T-helper 22 cell (primary cell): ENCODE results near the gene INPP5A.
"Not testable (repeated sequence)": the region's sequence is repeated elsewhere in the genome, so short reads cannot be mapped to it uniquely, and the experiment has no call there.

ENCODE experiments used
- DNase-seq: peaks from one replicate; pipeline ENCODE4 v3.0.0-alpha.2; 2020; ENCODE audit warnings: low read depth

INPP5A gene

DNA sequence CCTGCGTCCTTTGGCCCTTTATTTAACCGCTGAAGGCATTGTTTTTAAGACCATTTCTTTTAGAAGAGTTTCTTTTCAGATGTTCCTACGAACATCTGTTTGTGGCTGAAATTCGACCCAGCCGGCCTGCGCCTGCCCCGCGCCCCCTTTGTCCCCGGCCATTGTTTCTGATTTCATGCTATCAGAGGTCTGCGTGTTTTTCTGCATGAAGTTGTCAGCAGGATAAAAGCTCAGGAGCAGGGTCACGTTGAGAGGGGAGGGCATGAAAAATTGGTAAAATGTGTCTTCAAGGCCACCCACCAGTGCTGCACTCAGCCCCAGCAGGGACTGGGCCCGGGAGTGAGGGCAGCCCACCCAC is 205.2 kb downstream of the INPP5A start:
- DNase-seq = no peak

- not testable (repeated sequence) for DNase-seq
These were observed 205.8 kb downstream of the INPP5A start for GRCh38 chr10:132743196-132743924.

DNA sequence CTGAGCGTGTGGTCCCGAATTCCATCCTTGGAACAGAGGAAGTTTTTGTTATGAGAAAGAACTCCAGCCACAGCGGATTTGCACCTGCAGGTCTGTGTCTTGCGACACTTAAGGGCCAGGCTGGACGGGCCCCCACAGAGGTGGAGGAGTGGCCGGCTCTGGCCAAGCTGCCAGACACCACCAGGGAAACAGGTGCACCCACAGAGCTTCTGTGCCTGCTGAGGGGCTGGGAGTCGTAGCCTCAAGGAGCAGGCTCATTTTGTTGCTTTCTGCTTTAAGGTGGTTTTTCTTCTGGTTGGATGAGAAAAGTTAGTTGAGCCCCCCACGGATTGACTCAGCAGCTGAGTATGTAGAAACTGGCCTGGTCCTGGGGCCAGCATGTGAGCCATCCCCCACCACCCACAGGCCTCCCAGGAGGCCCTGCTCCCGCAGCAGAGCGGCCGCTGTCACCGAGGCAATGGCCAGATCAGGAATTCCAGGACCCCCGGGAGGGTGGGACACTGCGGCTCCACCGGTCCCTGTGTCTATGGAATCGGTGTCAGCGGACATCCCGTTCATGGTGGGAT is 206.4 kb downstream of the INPP5A start:
- no peak for DNase-seq

- no peak for DNase-seq
These were observed 207.3 kb downstream of the INPP5A start for GRCh38 chr10:132744839-132745238.

GRCh38 chr10:132745511-132745910 is 207.9 kb downstream of the INPP5A start:
- no peak for DNase-seq

DNA sequence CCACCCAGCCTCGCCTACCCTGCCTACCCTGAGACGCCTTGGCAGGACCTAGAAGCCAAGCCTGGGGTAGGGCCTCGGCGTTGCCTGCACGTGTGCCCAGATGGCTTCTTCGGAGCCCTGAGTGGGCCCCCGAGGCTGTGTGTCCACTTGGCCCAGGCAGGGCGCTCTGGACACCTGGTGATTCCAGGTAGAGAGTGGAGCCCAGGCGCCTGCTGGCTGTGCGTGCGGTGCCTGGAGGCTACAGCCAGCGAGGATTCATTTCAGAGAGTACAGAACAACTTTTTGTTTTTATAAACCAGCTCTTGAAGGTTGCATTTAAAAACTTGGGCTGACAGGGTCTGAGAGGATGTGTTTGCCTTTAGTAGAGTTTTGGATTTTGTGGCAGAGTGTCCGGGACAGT is 208.4 kb downstream of the INPP5A start:
- no peak for DNase-seq

DNA sequence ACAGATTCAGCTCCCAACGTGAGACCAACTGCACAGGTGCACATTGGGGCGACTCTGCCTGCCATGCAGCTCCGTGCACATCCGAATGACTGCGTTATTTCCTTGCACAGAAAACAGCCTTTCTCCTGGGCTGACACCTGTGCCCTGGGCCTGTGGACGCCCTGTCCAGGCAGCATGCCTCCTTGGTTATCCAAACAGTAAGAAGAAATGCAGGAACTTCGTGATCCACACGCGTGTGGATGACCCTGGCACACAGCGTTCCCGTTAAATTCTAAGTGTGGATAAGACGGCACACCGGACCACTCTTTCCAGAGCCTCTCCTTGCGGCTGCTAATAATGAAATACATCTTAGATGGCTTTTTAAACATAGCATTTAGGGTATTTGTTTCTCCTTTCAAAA is 208.8 kb downstream of the INPP5A start:
- DNase-seq = no peak

- DNase-seq = no peak
These were observed 209.4 kb downstream of the INPP5A start for GRCh38 chr10:132746801-132747625.

- DNase-seq = no peak
These were observed 210.5 kb downstream of the INPP5A start for GRCh38 chr10:132748135-132748534.

GRCh38 chr10:132748545-132749370 is 211.2 kb downstream of the INPP5A start:
- DNase-seq = no peak

DNA sequence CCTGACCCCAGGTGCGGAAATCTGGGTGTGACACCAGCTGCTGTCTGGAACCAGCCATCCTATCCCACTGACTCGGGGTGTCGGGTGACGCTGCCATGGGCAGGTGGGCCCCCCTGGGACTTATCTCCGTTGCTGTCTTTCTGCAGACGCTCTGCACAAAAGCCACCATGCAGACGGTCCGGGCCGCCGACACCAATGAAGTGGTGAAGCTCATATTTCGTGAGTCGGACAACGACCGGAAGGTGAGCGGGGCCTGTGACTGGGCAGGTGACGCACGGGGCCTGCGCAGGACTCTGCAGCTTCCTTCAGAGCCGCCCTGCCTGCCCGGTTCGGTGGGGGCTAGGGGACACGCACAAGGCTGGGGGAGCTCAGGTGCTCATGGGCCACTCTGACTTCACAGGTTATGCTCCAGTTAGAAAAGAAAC is 211.8 kb downstream of the INPP5A start:
- DNase-seq = no peak

DNA sequence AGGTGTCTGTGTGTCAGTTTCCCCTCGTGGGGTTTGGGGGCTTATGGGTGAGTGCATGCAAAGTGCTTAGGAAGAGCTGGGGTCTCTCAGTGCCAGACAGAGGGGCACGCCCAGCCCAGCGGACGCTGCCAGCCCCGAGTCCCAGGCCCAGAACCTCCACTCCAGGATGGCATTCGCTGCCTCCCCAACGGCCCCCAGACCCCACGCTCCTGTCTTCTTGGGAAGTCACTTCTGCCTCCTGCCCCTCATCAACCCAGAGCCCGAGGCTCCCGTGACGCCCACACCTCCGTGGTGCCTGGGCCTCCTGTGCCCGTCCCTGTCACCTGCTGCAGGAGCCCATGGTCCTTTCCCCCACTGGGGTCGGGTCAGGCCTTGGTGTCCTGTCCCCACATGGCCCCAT is 213.3 kb downstream of the INPP5A start:
- DNase-seq = no peak

GRCh38 chr10:132752378-132752777 is 214.8 kb downstream of the INPP5A start:
- no peak for DNase-seq

DNA sequence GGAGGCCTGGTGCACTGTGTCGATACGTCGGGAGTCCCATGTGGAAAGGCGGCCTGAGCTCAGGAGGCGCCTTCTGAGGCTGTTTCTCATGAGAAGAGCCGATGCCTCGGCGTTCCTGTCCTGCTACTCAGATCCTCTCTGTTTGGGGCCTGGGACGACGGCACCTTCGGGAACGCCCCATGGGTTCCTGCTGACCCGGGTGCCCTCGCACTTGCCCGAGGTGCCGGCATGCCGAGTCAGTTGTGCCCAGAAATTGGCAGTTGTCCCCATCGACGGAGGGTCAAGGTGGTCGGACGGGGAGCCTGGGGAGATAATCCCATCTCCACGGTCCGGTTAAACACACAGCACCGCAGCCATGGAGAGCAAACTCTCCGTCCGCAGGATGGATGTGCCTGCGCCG is 215.4 kb downstream of the INPP5A start:
- no peak for DNase-seq

DNA sequence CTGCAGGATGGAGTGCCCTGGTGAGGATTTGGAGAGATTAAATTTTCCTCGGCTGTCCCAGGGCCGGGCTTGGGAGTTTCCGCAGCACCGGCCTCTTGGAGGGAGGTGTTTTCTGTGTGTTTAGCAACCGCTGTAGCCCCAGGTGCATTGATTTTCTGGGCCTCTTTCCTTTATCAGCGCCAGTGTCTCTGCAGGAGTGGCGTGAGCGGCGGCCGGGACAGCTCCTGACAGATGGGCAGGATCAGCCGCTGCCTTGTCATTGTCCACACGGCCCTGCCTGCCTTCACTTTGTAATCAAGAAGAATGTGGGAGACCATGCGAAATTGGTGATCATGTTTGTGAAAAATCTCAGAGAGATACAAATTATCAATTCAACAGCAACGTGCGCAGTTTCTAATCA is 216.0 kb downstream of the INPP5A start:
- no peak for DNase-seq

- no peak for DNase-seq
These were observed 216.5 kb downstream of the INPP5A start for GRCh38 chr10:132754071-132754470.

GRCh38 chr10:132755166-132755711 is 217.7 kb downstream of the INPP5A start:
- no peak for DNase-seq

DNA sequence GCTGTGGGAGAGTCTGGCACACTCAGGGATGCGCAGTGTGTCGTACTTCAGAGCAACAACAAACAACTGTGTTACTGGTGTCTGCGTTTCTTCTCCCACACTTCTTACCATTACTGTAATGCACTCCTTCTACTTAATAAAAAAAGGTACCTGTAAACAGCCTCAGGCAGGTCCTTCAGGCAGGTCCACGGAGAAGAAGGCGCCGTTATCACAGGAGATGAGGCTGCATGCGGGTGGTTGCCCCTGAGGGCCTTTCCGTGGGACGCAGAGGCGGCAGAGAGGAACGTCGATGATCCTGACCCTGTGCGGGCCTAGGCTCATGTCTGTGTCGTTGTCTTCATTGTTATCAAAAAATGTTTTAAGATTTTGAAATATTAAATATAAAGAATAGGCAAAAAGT is 219.0 kb downstream of the INPP5A start:
- no peak for DNase-seq

DNA sequence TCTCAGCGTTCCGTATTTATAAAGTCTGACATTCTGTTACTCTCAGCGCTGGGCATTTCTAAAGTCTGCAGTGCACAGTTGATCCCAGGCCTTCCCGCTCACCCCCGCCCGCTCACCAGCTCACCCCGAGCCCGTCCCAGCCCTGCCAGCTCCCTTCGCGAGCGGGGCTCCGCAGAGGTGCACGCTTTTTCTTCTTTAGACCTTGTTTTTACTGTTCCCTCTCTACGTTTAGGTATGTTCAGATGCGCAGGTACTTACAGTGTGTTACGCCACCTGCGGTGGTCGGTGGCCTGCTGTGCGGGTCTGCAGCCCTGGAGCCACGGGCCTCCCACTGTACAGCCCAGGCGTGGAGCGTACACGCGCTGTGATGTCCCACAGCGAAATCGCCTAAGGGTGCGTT is 219.6 kb downstream of the INPP5A start:
- no peak for DNase-seq

DNA sequence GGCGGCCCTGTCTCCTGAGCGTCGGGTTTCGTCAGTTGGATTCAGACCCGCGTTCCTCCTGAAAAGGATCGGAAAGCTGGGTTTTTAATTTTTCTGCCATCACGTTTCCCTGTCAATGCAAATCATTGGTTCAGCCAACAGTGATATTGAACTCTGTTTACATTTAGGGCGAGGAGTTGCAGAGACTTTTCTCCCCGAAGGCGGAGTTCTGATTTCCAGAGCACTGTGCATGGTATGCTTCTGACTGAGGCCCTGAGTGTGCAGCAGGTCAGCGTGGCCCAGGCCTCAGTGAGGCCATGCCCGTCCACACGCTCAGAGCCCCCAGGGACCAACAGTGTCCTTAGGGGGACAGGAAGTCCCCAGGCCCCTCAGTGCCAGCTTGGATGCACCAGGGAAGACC is 221.3 kb downstream of the INPP5A start:
- DNase-seq = no peak

- no peak for DNase-seq
These were observed 223.9 kb downstream of the INPP5A start for GRCh38 chr10:132761395-132762060.

DNA sequence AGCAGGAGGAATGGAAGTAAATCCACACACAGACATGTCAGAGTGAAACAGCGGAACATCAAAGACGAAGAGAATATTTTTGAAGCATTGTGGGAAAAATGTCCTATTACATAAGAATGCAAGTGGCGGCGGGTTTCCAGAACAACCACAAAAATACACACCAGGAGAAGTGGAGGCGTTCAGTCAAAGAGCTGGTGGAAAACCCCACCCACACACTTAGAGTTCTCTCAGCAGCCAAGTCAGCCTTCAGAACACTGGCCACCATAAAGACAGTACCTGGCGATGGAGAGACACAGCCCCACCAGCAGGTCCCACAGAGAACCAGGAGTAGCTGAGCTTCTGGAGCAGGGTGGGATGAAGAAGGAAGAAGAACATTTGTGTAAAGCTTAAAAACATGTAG is 224.7 kb downstream of the INPP5A start:
- no peak for DNase-seq
